ENCODE results near the gene MAPKAPK2. TPM values are rescaled to one million over a fixed set of nuclear protein-coding genes. Genes with fewer than 3 reads are reported as not detected.

MAPKAPK2 gene
- total and polyA plus RNA-seq, 2 of the 13 experiments (the other 11 are each of a cell fraction or from before 2014, with no cell fraction given), result 16.6 to 34.0 TPM

- TF ChIP-seq SOX6 (IDR thresholded peaks at IDR 0.05) (no peak), SOX6 (CRISPR knock-in tag; IDR thresholded peaks at IDR 0.05) (no peak), SMAD9 (CRISPR knock-in tag; IDR thresholded peaks at IDR 0.05) (no peak), ZNF589 (CRISPR knock-in tag; conservative IDR thresholded peaks at IDR 0.05) (no peak), ZNF704 (CRISPR knock-in tag; IDR thresholded peaks at IDR 0.05; ENCODE audit: borderline replicate concordance) (no peak), LCORL (IDR thresholded peaks at IDR 0.05) (no peak), LCORL (CRISPR knock-in tag; IDR thresholded peaks at IDR 0.05) (no peak), ZNF276 (CRISPR knock-in tag; IDR thresholded peaks at IDR 0.05; ENCODE audit: low read depth) (no peak), SSRP1 (CRISPR knock-in tag; IDR thresholded peaks at IDR 0.05) (no peak), SAFB2 (CRISPR knock-in tag; IDR thresholded peaks at IDR 0.05; ENCODE audit: borderline replicate concordance, low read depth) (no peak), TEF (CRISPR knock-in tag; IDR thresholded peaks at IDR 0.05) (no peak), ELF3 (CRISPR knock-in tag; IDR thresholded peaks at IDR 0.05) (0 out of 2 replicates have a peak, but pooled peaks have one; percentile 23), PBX2 (CRISPR knock-in tag; IDR thresholded peaks at IDR 0.05) (no peak), SRSF4 (IDR thresholded peaks at IDR 0.05; ENCODE audit: low read depth, low read length, poor library complexity, severe bottlenecking) (no peak), KMT2A (CRISPR knock-in tag; IDR thresholded peaks at IDR 0.05) (no peak)
- TF ChIP-seq, protein P1, sequence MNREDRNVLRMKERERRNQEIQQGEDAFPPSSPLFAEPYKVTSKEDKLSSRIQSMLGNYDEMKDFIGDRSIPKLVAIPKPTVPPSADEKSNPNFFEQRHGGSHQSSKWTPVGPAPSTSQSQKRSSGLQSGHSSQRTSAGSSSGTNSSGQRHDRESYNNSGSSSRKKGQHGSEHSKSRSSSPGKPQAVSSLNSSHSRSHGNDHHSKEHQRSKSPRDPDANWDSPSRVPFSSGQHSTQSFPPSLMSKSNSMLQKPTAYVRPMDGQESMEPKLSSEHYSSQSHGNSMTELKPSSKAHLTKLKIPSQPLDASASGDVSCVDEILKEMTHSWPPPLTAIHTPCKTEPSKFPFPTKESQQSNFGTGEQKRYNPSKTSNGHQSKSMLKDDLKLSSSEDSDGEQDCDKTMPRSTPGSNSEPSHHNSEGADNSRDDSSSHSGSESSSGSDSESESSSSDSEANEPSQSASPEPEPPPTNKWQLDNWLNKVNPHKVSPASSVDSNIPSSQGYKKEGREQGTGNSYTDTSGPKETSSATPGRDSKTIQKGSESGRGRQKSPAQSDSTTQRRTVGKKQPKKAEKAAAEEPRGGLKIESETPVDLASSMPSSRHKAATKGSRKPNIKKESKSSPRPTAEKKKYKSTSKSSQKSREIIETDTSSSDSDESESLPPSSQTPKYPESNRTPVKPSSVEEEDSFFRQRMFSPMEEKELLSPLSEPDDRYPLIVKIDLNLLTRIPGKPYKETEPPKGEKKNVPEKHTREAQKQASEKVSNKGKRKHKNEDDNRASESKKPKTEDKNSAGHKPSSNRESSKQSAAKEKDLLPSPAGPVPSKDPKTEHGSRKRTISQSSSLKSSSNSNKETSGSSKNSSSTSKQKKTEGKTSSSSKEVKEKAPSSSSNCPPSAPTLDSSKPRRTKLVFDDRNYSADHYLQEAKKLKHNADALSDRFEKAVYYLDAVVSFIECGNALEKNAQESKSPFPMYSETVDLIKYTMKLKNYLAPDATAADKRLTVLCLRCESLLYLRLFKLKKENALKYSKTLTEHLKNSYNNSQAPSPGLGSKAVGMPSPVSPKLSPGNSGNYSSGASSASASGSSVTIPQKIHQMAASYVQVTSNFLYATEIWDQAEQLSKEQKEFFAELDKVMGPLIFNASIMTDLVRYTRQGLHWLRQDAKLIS (CRISPR knock-in tag; IDR thresholded peaks at IDR 0.05), result no peak
- TF ChIP-seq, protein P2, sequence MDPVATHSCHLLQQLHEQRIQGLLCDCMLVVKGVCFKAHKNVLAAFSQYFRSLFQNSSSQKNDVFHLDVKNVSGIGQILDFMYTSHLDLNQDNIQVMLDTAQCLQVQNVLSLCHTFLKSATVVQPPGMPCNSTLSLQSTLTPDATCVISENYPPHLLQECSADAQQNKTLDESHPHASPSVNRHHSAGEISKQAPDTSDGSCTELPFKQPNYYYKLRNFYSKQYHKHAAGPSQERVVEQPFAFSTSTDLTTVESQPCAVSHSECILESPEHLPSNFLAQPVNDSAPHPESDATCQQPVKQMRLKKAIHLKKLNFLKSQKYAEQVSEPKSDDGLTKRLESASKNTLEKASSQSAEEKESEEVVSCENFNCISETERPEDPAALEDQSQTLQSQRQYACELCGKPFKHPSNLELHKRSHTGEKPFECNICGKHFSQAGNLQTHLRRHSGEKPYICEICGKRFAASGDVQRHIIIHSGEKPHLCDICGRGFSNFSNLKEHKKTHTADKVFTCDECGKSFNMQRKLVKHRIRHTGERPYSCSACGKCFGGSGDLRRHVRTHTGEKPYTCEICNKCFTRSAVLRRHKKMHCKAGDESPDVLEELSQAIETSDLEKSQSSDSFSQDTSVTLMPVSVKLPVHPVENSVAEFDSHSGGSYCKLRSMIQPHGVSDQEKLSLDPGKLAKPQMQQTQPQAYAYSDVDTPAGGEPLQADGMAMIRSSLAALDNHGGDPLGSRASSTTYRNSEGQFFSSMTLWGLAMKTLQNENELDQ (CRISPR knock-in tag; IDR thresholded peaks at IDR 0.05; ENCODE audit: borderline replicate concordance), result no peak
Observed at GRCh38 chr1:206682111-206682510, 2.6 kb upstream of the MAPKAPK2 start (continued).
